Lower leg skin (tissue), 3 donors: ENCODE measurements around the gene AKT3.

Source experiments
- POLR2A ChIP-seq, 2 donors: fragments of 450-650 bp; IDR thresholded peaks; one replicate each; pipeline ENCODE4 v1.6.1; 2016 to 2017; ENCODE audit warnings: antibody characterized with exemption in 2 of 2, mild to moderate bottlenecking in 1 of 2, moderate library complexity in 1 of 2
- TF ChIP-seq, protein P1 (sequence below), 3 donors: fragments of 450-650 bp; IDR thresholded peaks; one replicate each; pipeline ENCODE4 v1.5.1; 2016; ENCODE audit warnings: antibody characterized with exemption in 3 of 3, mild to moderate bottlenecking in 3 of 3, moderate library complexity in 2 of 3

DNA sequence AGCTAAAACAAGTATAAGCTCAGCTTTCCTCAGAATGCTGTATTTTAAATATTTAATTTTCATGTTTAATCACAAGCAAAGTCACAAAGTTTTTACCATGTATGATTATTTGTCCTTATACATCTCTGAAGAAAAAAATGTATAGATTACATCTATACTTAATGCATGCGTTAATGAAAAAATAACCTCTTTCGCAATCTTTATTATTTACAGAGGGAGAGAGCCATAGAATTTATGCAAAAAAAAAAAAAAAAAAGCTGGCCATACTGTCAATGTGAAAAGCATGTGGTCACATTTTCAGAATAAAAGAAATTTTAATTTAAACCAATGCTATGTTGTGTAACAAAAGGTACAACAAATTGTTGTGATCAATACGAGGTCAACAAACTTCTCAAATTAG is 148.2 kb downstream of the AKT3 start:
- TF ChIP-seq POLR2A (IDR thresholded peaks at IDR 0.05) = no peak
- TF ChIP-seq, protein P1, sequence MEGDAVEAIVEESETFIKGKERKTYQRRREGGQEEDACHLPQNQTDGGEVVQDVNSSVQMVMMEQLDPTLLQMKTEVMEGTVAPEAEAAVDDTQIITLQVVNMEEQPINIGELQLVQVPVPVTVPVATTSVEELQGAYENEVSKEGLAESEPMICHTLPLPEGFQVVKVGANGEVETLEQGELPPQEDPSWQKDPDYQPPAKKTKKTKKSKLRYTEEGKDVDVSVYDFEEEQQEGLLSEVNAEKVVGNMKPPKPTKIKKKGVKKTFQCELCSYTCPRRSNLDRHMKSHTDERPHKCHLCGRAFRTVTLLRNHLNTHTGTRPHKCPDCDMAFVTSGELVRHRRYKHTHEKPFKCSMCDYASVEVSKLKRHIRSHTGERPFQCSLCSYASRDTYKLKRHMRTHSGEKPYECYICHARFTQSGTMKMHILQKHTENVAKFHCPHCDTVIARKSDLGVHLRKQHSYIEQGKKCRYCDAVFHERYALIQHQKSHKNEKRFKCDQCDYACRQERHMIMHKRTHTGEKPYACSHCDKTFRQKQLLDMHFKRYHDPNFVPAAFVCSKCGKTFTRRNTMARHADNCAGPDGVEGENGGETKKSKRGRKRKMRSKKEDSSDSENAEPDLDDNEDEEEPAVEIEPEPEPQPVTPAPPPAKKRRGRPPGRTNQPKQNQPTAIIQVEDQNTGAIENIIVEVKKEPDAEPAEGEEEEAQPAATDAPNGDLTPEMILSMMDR (IDR thresholded peaks at IDR 0.05) = no peak
